Loucy (cell line): Measurements from ENCODE around the gene PHF20.

ENCODE experiments used
- H2AFZ ChIP-seq: fragments of 200-600 bp; sonication (generic); 2 replicates; pipeline ENCODE4 v1.6.0; 2016; ENCODE audit warnings: antibody characterized with exemption, mild to moderate bottlenecking, low read length, moderate library complexity
- H3F3A ChIP-seq: fragments of 200-600 bp; 2 replicates; pipeline ENCODE4 v1.6.0; 2016; ENCODE audit warnings: antibody characterized with exemption, low read depth, mild to moderate bottlenecking
- H3K27me3 ChIP-seq: fragments of 200-600 bp; sonication (generic); 2 replicates; pipeline ENCODE4 v1.6.1; 2014; ENCODE audit warnings: low read length, mild to moderate bottlenecking; ENCODE audit not compliant: insufficient read depth, poor library complexity, severe bottlenecking
- H3K36me3 ChIP-seq: fragments of 200-600 bp; sonication (generic); 2 replicates; pipeline ENCODE4 v1.6.1; 2016; ENCODE audit warnings: low read length; ENCODE audit not compliant: insufficient read depth
- H3K4me1 ChIP-seq: fragments of 200-600 bp; sonication (generic); 2 replicates; pipeline ENCODE4 v1.5.1; 2014; ENCODE audit warnings: low read length, mild to moderate bottlenecking; ENCODE audit not compliant: insufficient read depth, poor library complexity, severe bottlenecking
- H3K4me2 ChIP-seq: fragments of 200-600 bp; sonication (generic); 2 replicates; pipeline ENCODE4 v1.6.0; 2014; ENCODE audit warnings: antibody characterized with exemption, low read length, low read depth, mild to moderate bottlenecking; ENCODE audit not compliant: poor library complexity, severe bottlenecking
- H3K4me3 ChIP-seq: fragments of 200-600 bp; sonication (generic); 2 replicates; pipeline ENCODE4 v1.5.1; 2014; ENCODE audit warnings: low read length, mild to moderate bottlenecking, mixed read lengths; ENCODE audit not compliant: poor library complexity, severe bottlenecking
- H3K79me2 ChIP-seq: fragments of 200-600 bp; sonication (generic); 2 replicates; pipeline ENCODE4 v1.6.1; 2014; ENCODE audit warnings: low read length; ENCODE audit not compliant: insufficient read depth
- H3K9ac ChIP-seq: fragments of 200-600 bp; sonication (generic); 2 replicates; pipeline ENCODE4 v1.6.0; 2014; ENCODE audit warnings: mild to moderate bottlenecking, low read depth, low read length, moderate library complexity; ENCODE audit not compliant: poor library complexity, severe bottlenecking
- H3K9me2 ChIP-seq: fragments of 200-600 bp; sonication (generic); replicated peaks from 2 replicates; pipeline ENCODE4 v1.6.1; 2016; ENCODE audit warnings: low read depth, low read length, mixed read lengths
- H3K9me3 ChIP-seq: fragments of 200-600 bp; sonication (generic); 2 replicates; pipeline ENCODE4 v1.6.1; 2014; ENCODE audit warnings: mild to moderate bottlenecking, antibody characterized with exemption, low read length, low read depth; ENCODE audit not compliant: insufficient read depth
- H4K20me1 ChIP-seq: fragments of 200-600 bp; sonication (generic); 2 replicates; pipeline ENCODE4 v1.6.0; 2014; ENCODE audit warnings: antibody characterized with exemption, low read length, mild to moderate bottlenecking; ENCODE audit not compliant: insufficient read depth, poor library complexity, severe bottlenecking
- CTCF ChIP-seq: fragments of 200-600 bp; sonication (generic); conservative IDR thresholded peaks from 2 replicates; pipeline ENCODE4 v1.5.1; 2014; ENCODE audit warnings: mild to moderate bottlenecking, antibody characterized with exemption, low read length
- EZH2phosphoT487 ChIP-seq: fragments of 200-600 bp; IDR thresholded peaks from 2 replicates; pipeline ENCODE4 v1.6.1; 2018; ENCODE audit warnings: antibody characterized with exemption, mild to moderate bottlenecking, moderate library complexity, borderline replicate concordance

The PHF20 gene

GRCh38 chr20:35726842-35727711 is 44.7 kb upstream of the PHF20 start:
- Histone ChIP-seq H3K79me2 (peaks cover 93% of the 10 kb centered on the region), H3K9me2 (no peaks in the 10 kb centered on the region), H3K4me1 (peaks cover 18% of the 10 kb centered on the region), H3K4me2 (no peak overlapping the region), H3F3A (peaks cover 4% of the 10 kb centered on the region; the same call in 1 of the 2 replicates), H3K4me3 (no peak overlapping the region), H3K9ac (no peak overlapping the region), H2AFZ (no peak overlapping the region), H3K27me3 (no peaks in the 10 kb centered on the region), H3K36me3 (peaks cover 96% of the 10 kb centered on the region), H4K20me1 (peaks cover 90% of the 10 kb centered on the region), H3K9me3 (no peaks in the 10 kb centered on the region)
- no peak for TF ChIP-seq CTCF
- no peak for TF ChIP-seq EZH2phosphoT487

- peaks cover 96% of the 10 kb centered on the region for H4K20me1 ChIP-seq
- peaks cover 3% of the 10 kb centered on the region; the same call in 1 of the 2 replicates for H3F3A ChIP-seq
- no peaks in the 10 kb centered on the region for H3K9me3 ChIP-seq
- no peaks in the 10 kb centered on the region for H3K9me2 ChIP-seq
- no peak overlapping the region for H3K9ac ChIP-seq
- peaks cover 98% of the 10 kb centered on the region for H3K36me3 ChIP-seq
- peak overlapping the region; percentile 76 for H3K4me2 ChIP-seq
- no peak overlapping the region for H2AFZ ChIP-seq
- no peaks in the 10 kb centered on the region for H3K27me3 ChIP-seq
- H3K79me2 ChIP-seq: peaks cover 95% of the 10 kb centered on the region
- H3K4me1 ChIP-seq: peaks cover 34% of the 10 kb centered on the region
- no peak overlapping the region for H3K4me3 ChIP-seq
- no peak for TF ChIP-seq EZH2phosphoT487
- no peak for TF ChIP-seq CTCF
Measured at GRCh38 chr20:35729283-35729807, 42.5 kb upstream of the PHF20 start.

DNA sequence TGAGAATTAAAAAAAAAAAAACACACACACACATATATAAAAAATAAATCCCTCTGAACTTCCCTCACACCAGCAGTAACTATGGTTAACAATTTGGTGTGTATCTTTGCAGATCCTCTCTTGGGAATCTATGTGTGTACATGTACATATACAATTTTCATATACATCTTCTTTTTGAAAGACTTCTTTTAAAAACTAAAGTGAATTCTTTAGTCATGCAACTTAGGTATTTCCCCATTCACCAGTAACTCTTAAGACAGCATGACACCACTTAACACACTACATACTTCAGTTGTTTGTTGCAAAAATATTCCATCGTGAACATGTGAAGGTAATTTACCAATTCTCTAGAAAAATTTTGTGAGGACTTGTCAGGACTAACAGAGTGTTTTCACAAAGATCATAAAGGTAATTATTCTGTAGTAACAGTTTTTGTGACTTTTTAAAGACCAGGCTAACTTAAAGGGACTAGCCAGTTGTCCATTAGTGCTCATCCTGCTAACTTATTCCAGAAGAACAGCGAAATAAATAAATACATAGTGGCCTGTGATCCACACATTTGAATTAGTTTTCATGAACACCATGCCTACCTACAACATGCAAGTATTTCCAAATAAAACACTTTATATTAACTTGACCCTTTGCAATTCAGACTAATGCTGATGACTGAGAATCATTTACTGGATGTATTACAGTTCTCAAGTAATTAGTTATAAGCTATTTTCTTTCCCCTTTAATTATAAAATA is 41.8 kb upstream of the PHF20 start:
- peaks cover 96% of the 10 kb centered on the region for H4K20me1 ChIP-seq
- peaks cover 96% of the 10 kb centered on the region for H3K79me2 ChIP-seq
- H3K27me3 ChIP-seq: no peaks in the 10 kb centered on the region
- peaks cover 41% of the 10 kb centered on the region for H3K4me1 ChIP-seq
- H3K36me3 ChIP-seq: peaks cover 98% of the 10 kb centered on the region
- no peak overlapping the region for H2AFZ ChIP-seq
- peak overlapping the region; percentile 76 for H3K4me2 ChIP-seq
- no peak overlapping the region for H3K9ac ChIP-seq
- TF ChIP-seq CTCF: no peak
- no peak for TF ChIP-seq EZH2phosphoT487
- no peaks in the 10 kb centered on the region for H3K9me3 ChIP-seq
- peak overlapping the region; percentile 96 for H3K4me3 ChIP-seq
- H3K9me2 ChIP-seq: no peaks in the 10 kb centered on the region
- no peaks in the 10 kb centered on the region for H3F3A ChIP-seq
